Subcutaneous abdominal adipose tissue (tissue), 5 donors: Measurements from ENCODE around the gene PCDH10.

Source experiments
- H3K27ac ChIP-seq: one replicate; pipeline ENCODE4 v1.7.0; 2013; ENCODE audit warnings: low read depth, mild to moderate bottlenecking, inconsistent platforms, low read length, moderate library complexity
- H3K27me3 ChIP-seq, 5 donors: one replicate each; pipeline ENCODE4 v1.7.0; 2013; ENCODE audit warnings: low read length in 5 of 5, inconsistent platforms in 1 of 5; ENCODE audit not compliant: control insufficient read depth in 5 of 5, insufficient read depth in 4 of 5
- H3K36me3 ChIP-seq, 5 donors: one replicate each; pipeline ENCODE4 v1.7.0; 2013; ENCODE audit warnings: low read length in 5 of 5; ENCODE audit not compliant: control insufficient read depth in 5 of 5, insufficient read depth in 5 of 5
- H3K4me1 ChIP-seq, 5 donors: one replicate each; pipeline ENCODE4 v1.7.0; 2013; ENCODE audit warnings: low read length in 5 of 5, mild to moderate bottlenecking in 3 of 5, moderate library complexity in 1 of 5; ENCODE audit not compliant: control insufficient read depth in 5 of 5, insufficient read depth in 5 of 5
- H3K4me3 ChIP-seq, 5 donors: one replicate each; pipeline ENCODE4 v1.7.0; 2013; ENCODE audit warnings: low read length in 5 of 5, low read depth in 1 of 5
- H3K9ac ChIP-seq, 5 donors: one replicate each; pipeline ENCODE4 v1.7.0; 2013; ENCODE audit warnings: low read length in 5 of 5, mild to moderate bottlenecking in 4 of 5, moderate library complexity in 3 of 5
- H3K9me3 ChIP-seq, 5 donors: one replicate each; pipeline ENCODE4 v1.7.0; 2013; ENCODE audit warnings: low read length in 5 of 5; ENCODE audit not compliant: control insufficient read depth in 5 of 5
- donor health status: healthy.
- donor health status: healthy.
- donor health status: healthy.
- donor health status: healthy.
- donor health status: healthy.

The PCDH10 gene

GRCh38 chr4:133160853-133161252 lies 11.8 kb downstream of the PCDH10 start:
- Histone ChIP-seq H3K4me1 (no peaks in the 10 kb centered on the region), H3K4me3 (no peak overlapping the region), H3K27me3 (peaks cover 0 to 4% (median 0%) of the 10 kb centered on the region in 5 donors), H3K9me3 (no peaks in the 10 kb centered on the region), H3K27ac (no peak overlapping the region), H3K9ac (no peak overlapping the region), H3K36me3 (no peaks in the 10 kb centered on the region)

GRCh38 chr4:133161570-133162295 lies 12.6 kb downstream of the PCDH10 start:
- Histone ChIP-seq H3K27ac (no peak overlapping the region), H3K9me3 (no peaks in the 10 kb centered on the region), H3K36me3 (no peaks in the 10 kb centered on the region), H3K4me1 (no peaks in the 10 kb centered on the region), H3K9ac (no peak overlapping the region), H3K4me3 (no peak overlapping the region), H3K27me3 (no peaks in the 10 kb centered on the region)

GRCh38 chr4:133162941-133163340 lies 13.8 kb downstream of the PCDH10 start:
- H3K9ac ChIP-seq, result no peak overlapping the region
- H3K4me3 ChIP-seq, result no peak overlapping the region
- no peaks in the 10 kb centered on the region for H3K36me3 ChIP-seq
- H3K27me3 ChIP-seq, result no peaks in the 10 kb centered on the region
- H3K27ac ChIP-seq, result no peak overlapping the region
- H3K9me3 ChIP-seq, result no peaks in the 10 kb centered on the region
- no peaks in the 10 kb centered on the region for H3K4me1 ChIP-seq

- H3K4me1 ChIP-seq, result no peaks in the 10 kb centered on the region
- H3K4me3 ChIP-seq, result no peak overlapping the region
- no peaks in the 10 kb centered on the region for H3K9me3 ChIP-seq
- no peaks in the 10 kb centered on the region for H3K36me3 ChIP-seq
- H3K27me3 ChIP-seq, result no peaks in the 10 kb centered on the region
- H3K9ac ChIP-seq, result no peak overlapping the region
- no peak overlapping the region for H3K27ac ChIP-seq
Observed at GRCh38 chr4:133178956-133179355, 29.9 kb downstream of the PCDH10 start.

- Histone ChIP-seq H3K27ac (no peak overlapping the region), H3K36me3 (no peaks in the 10 kb centered on the region), H3K4me3 (no peak overlapping the region), H3K27me3 (no peaks in the 10 kb centered on the region), H3K9ac (no peak overlapping the region), H3K4me1 (no peaks in the 10 kb centered on the region), H3K9me3 (no peaks in the 10 kb centered on the region)
Observed at GRCh38 chr4:133186210-133186609, 37.1 kb downstream of the PCDH10 start.

- H3K27ac ChIP-seq, result no peak overlapping the region
- H3K4me1 ChIP-seq, result no peaks in the 10 kb centered on the region
- H3K9ac ChIP-seq, result no peak overlapping the region
- H3K9me3 ChIP-seq, result no peaks in the 10 kb centered on the region
- H3K36me3 ChIP-seq, result no peaks in the 10 kb centered on the region
- H3K4me3 ChIP-seq, result no peak overlapping the region
- no peaks in the 10 kb centered on the region for H3K27me3 ChIP-seq
Observed at GRCh38 chr4:133186845-133187244, 37.8 kb downstream of the PCDH10 start.

- Histone ChIP-seq H3K27me3 (no peaks in the 10 kb centered on the region), H3K9me3 (no peaks in the 10 kb centered on the region), H3K9ac (no peak overlapping the region), H3K27ac (no peak overlapping the region), H3K36me3 (no peaks in the 10 kb centered on the region), H3K4me1 (no peaks in the 10 kb centered on the region), H3K4me3 (no peak overlapping the region)
Observed at GRCh38 chr4:133188433-133189146, 39.5 kb downstream of the PCDH10 start.

- Histone ChIP-seq H3K9me3 (no peaks in the 10 kb centered on the region), H3K4me3 (no peak overlapping the region)
Observed at GRCh38 chr4:133189147-133189517, 40.0 kb downstream of the PCDH10 start.

GRCh38 chr4:133190098-133190497 lies 41.0 kb downstream of the PCDH10 start:
- Histone ChIP-seq H3K4me1 (no peaks in the 10 kb centered on the region), H3K36me3 (no peaks in the 10 kb centered on the region), H3K9ac (no peak overlapping the region), H3K27ac (no peak overlapping the region), H3K27me3 (no peaks in the 10 kb centered on the region), H3K9me3 (no peaks in the 10 kb centered on the region), H3K4me3 (no peak overlapping the region)

More at GRCh38 chr4:133189147-133189517, 40.0 kb downstream of the PCDH10 start:
- Histone ChIP-seq H3K27me3 (no peaks in the 10 kb centered on the region), H3K27ac (no peak overlapping the region), H3K9ac (no peak overlapping the region), H3K4me1 (no peaks in the 10 kb centered on the region), H3K36me3 (no peaks in the 10 kb centered on the region)

GRCh38 chr4:133208694-133209285 lies 59.7 kb downstream of the PCDH10 start:
- Histone ChIP-seq H3K4me1 (no peaks in the 10 kb centered on the region), H3K9ac (no peak overlapping the region), H3K27ac (no peak overlapping the region), H3K9me3 (peaks cover 0 to 7% (median 0%) of the 10 kb centered on the region in 5 donors), H3K36me3 (no peaks in the 10 kb centered on the region), H3K27me3 (no peaks in the 10 kb centered on the region), H3K4me3 (no peak overlapping the region)
